Measurements from ENCODE around the gene OR2T8.
"Not testable (repeated sequence)": the region's sequence is repeated elsewhere in the genome, so short reads cannot be mapped to it uniquely, and the experiment has no call there.

OR2T8 gene

GRCh38 chr1:247936415-247936814 is 16.4 kb downstream of the OR2T8 start:
- Histone ChIP-seq H3K27me3 (replicated peaks; ENCODE audit: insufficient read depth, low read length) (no peaks in the 10 kb centered on the region), H3K79me2 (ENCODE audit: low read length) (no peaks in the 10 kb centered on the region), H3F3A (ENCODE audit: insufficient read depth, low read length) (no peaks in the 10 kb centered on the region), H3K9me2 (replicated peaks; ENCODE audit: insufficient read depth, low read length) (no peaks in the 10 kb centered on the region), H3K4me1 (ENCODE audit: low read length) (no peaks in the 10 kb centered on the region), H3K9ac (ENCODE audit: low read length) (no peak overlapping the region), H3K9me3 (replicated peaks; ENCODE audit: insufficient read depth, low read length) (no peaks in the 10 kb centered on the region), H3K36me3 (replicated peaks; ENCODE audit: insufficient read depth, low read length) (no peaks in the 10 kb centered on the region), H3K4me3 (ENCODE audit: low read length) (no peak overlapping the region), H3K4me2 (ENCODE audit: low read depth, low read length) (no peak overlapping the region), H2AFZ (ENCODE audit: low read length) (no peak overlapping the region), H4K20me1 (ENCODE audit: insufficient read depth, low read length) (no peaks in the 10 kb centered on the region), H3K27ac (ENCODE audit: low read length) (no peak overlapping the region)
- DNase-seq: no peak
- TF ChIP-seq CTCF (IDR thresholded peaks at IDR 0.05; ENCODE audit: low read length): no peak
- no peak for TF ChIP-seq EZH2 (optimal IDR thresholded peaks at IDR 0.05; ENCODE audit: low read depth, low read length)
- TF ChIP-seq EZH2phosphoT487 (IDR thresholded peaks at IDR 0.05; ENCODE audit: low read length): no peak

- peak; percentile 85 for TF ChIP-seq CTCF (IDR thresholded peaks at IDR 0.05; ENCODE audit: low read length)
- DNase-seq: peak; percentile 83
- H3K9ac ChIP-seq (ENCODE audit: low read length): peak overlapping the region; percentile 24; the same call in 1 of the 2 replicates
- H3K79me2 ChIP-seq (ENCODE audit: low read length); H3K36me3 ChIP-seq (replicated peaks; ENCODE audit: insufficient read depth, low read length); H2AFZ ChIP-seq (ENCODE audit: low read length); H4K20me1 ChIP-seq (ENCODE audit: insufficient read depth, low read length); H3K9me3 ChIP-seq (replicated peaks; ENCODE audit: insufficient read depth, low read length); H3F3A ChIP-seq (ENCODE audit: insufficient read depth, low read length); H3K27ac ChIP-seq (ENCODE audit: low read length); H3K9me2 ChIP-seq (replicated peaks; ENCODE audit: insufficient read depth, low read length); H3K27me3 ChIP-seq (replicated peaks; ENCODE audit: insufficient read depth, low read length); H3K4me1 ChIP-seq (ENCODE audit: low read length): not testable (repeated sequence)
- H3K4me3 ChIP-seq (ENCODE audit: low read length): peak overlapping the region; percentile 60
- H3K4me2 ChIP-seq (ENCODE audit: low read depth, low read length): peak overlapping the region; percentile 35; the same call in 1 of the 2 replicates
Observed at GRCh38 chr1:247936965-247937734, 17.1 kb downstream of the OR2T8 start.

GRCh38 chr1:247942624-247943023 is 22.6 kb downstream of the OR2T8 start:
- Histone ChIP-seq H3K79me2 (ENCODE audit: low read length) (no peaks in the 10 kb centered on the region), H3K27me3 (replicated peaks; ENCODE audit: insufficient read depth, low read length) (no peaks in the 10 kb centered on the region), H4K20me1 (ENCODE audit: insufficient read depth, low read length) (no peaks in the 10 kb centered on the region), H3K9me2 (replicated peaks; ENCODE audit: insufficient read depth, low read length) (no peaks in the 10 kb centered on the region), H3K36me3 (replicated peaks; ENCODE audit: insufficient read depth, low read length) (no peaks in the 10 kb centered on the region), H3K4me1 (ENCODE audit: low read length) (no peaks in the 10 kb centered on the region), H3K27ac (ENCODE audit: low read length) (no peak overlapping the region), H3K9me3 (replicated peaks; ENCODE audit: insufficient read depth, low read length) (no peaks in the 10 kb centered on the region), H3K9ac (ENCODE audit: low read length) (no peak overlapping the region), H3K4me2 (ENCODE audit: low read depth, low read length) (no peak overlapping the region), H2AFZ (ENCODE audit: low read length) (no peak overlapping the region), H3F3A (ENCODE audit: insufficient read depth, low read length) (no peaks in the 10 kb centered on the region), H3K4me3 (ENCODE audit: low read length) (no peak overlapping the region)
- TF ChIP-seq CTCF (IDR thresholded peaks at IDR 0.05; ENCODE audit: low read length) (no peak), EZH2phosphoT487 (IDR thresholded peaks at IDR 0.05; ENCODE audit: low read length) (no peak), EZH2 (optimal IDR thresholded peaks at IDR 0.05; ENCODE audit: low read depth, low read length) (no peak)
- DNase-seq: no peak
